CD4-positive, CD25-positive, alpha-beta regulatory T cell (primary cell): ENCODE results near the gene SLC7A1. TPM values are rescaled to one million over a fixed set of nuclear protein-coding genes. Genes with fewer than 3 reads are reported as not detected.

Experiments
- ATAC-seq, 2 donors: fragments of 150-1000 bp; cut with Tn5 transposase; one replicate each; pipeline ENCODE4 v1.10.0; 2021; ENCODE audit warnings: low read depth in 2 of 2, moderate number of reproducible peaks in 2 of 2, moderate library complexity in 1 of 2
- DNase-seq, 3 donors: peaks; one replicate each; pipeline versions ENCODE4 v3.0.0 to v3.0.0-alpha.2; 2012 to 2022; ENCODE audit warnings: mixed read lengths in 1 of 3
- H3K27ac ChIP-seq: one replicate; pipeline ENCODE4 v1.7.0; 2013; ENCODE audit warnings: mild to moderate bottlenecking, low read length; ENCODE audit not compliant: insufficient read depth, poor library complexity, severe bottlenecking
- H3K27me3 ChIP-seq: one replicate; pipeline ENCODE4 v1.7.0; 2013; ENCODE audit warnings: low read length; ENCODE audit not compliant: control insufficient read depth, insufficient read depth
- H3K36me3 ChIP-seq: one replicate; pipeline ENCODE4 v1.7.0; 2013; ENCODE audit warnings: mild to moderate bottlenecking, low read length, moderate library complexity; ENCODE audit not compliant: control insufficient read depth, insufficient read depth
- H3K4me1 ChIP-seq: 2 replicates; pipeline ENCODE4 v1.7.0; 2013; ENCODE audit warnings: mild to moderate bottlenecking, low read length; ENCODE audit not compliant: insufficient read depth, control insufficient read depth, poor library complexity, severe bottlenecking
- H3K4me3 ChIP-seq: one replicate; pipeline ENCODE4 v1.7.0; 2013; ENCODE audit warnings: low read depth, mild to moderate bottlenecking, low read length, moderate library complexity
- H3K9me3 ChIP-seq, 2 experiments: 1 replicate in 1 of 2; 2 replicates in 1 of 2; pipeline ENCODE4 v1.7.0; 2013; ENCODE audit warnings: low read length in 2 of 2, mild to moderate bottlenecking in 1 of 2, moderate library complexity in 1 of 2; ENCODE audit not compliant: control insufficient read depth in 2 of 2
- H3K27ac Mint-ChIP-seq, 3 donors: one replicate each; pipeline ENCODE4 v1.8.0; 2020 to 2022; ENCODE audit warnings: mild to moderate bottlenecking in 3 of 3, mixed read lengths in 3 of 3, moderate library complexity in 2 of 3
- H3K27me3 Mint-ChIP-seq: one replicate; pipeline ENCODE4 v1.8.0; 2022; ENCODE audit warnings: mild to moderate bottlenecking, mixed read lengths
- H3K36me3 Mint-ChIP-seq: one replicate; pipeline ENCODE4 v1.8.0; 2020; ENCODE audit warnings: mixed read lengths
- H3K4me1 Mint-ChIP-seq, 4 donors: one replicate each; pipeline ENCODE4 v1.8.0; 2020 to 2022; ENCODE audit warnings: mixed read lengths in 4 of 4, mild to moderate bottlenecking in 1 of 4
- H3K4me3 Mint-ChIP-seq, 4 donors: one replicate each; pipeline ENCODE4 v1.8.0; 2020 to 2022; ENCODE audit warnings: mild to moderate bottlenecking in 4 of 4, mixed read lengths in 4 of 4, moderate library complexity in 3 of 4
- H3K9me3 Mint-ChIP-seq, 7 donors: one replicate each; pipeline ENCODE4 v1.8.0; 2020 to 2022; ENCODE audit warnings: mixed read lengths in 7 of 7, mild to moderate bottlenecking in 3 of 7, moderate library complexity in 2 of 7
- polyA plus RNA-seq, 4 donors: library from polyadenylated mRNA; unstranded; fragments of 300-500 nt; fragmentation: Illumina TruSeq; gene quantifications; one replicate each; pipeline ENCODE4 v1.2.3, GENCODE V29; 2021
- total RNA-seq: library from RNA; stranded (reverse); gene quantifications from one replicate; pipeline ENCODE4 v1.2.3, GENCODE V29; 2022

The SLC7A1 gene
- total and polyA plus RNA-seq, 5 donors from 2014 or later, result 3.6 to 29.9 (median 5.2) TPM

- Histone ChIP-seq H3K4me3 (no peak overlapping the region), H3K36me3 (peaks cover 43% of the 10 kb centered on the region), H3K27ac (no peak overlapping the region), H3K27me3 (no peaks in the 10 kb centered on the region), H3K9me3 (no peaks in the 10 kb centered on the region), H3K4me1 (no peaks in the 10 kb centered on the region)
- no peak overlapping the region for H3K27ac Mint-ChIP-seq
- ATAC-seq, result no peak
- H3K4me1 Mint-ChIP-seq, result peaks cover 0 to 2% (median 0%) of the 10 kb centered on the region in 4 donors
- no peak overlapping the region for H3K4me3 Mint-ChIP-seq
- DNase-seq, result no peak
- H3K36me3 Mint-ChIP-seq, result peaks cover 37% of the 10 kb centered on the region
- H3K27me3 Mint-ChIP-seq, result no peaks in the 10 kb centered on the region
- H3K9me3 Mint-ChIP-seq, result no peaks in the 10 kb centered on the region
Observed at GRCh38 chr13:29513981-29514719, 81.3 kb downstream of the SLC7A1 start.

DNA sequence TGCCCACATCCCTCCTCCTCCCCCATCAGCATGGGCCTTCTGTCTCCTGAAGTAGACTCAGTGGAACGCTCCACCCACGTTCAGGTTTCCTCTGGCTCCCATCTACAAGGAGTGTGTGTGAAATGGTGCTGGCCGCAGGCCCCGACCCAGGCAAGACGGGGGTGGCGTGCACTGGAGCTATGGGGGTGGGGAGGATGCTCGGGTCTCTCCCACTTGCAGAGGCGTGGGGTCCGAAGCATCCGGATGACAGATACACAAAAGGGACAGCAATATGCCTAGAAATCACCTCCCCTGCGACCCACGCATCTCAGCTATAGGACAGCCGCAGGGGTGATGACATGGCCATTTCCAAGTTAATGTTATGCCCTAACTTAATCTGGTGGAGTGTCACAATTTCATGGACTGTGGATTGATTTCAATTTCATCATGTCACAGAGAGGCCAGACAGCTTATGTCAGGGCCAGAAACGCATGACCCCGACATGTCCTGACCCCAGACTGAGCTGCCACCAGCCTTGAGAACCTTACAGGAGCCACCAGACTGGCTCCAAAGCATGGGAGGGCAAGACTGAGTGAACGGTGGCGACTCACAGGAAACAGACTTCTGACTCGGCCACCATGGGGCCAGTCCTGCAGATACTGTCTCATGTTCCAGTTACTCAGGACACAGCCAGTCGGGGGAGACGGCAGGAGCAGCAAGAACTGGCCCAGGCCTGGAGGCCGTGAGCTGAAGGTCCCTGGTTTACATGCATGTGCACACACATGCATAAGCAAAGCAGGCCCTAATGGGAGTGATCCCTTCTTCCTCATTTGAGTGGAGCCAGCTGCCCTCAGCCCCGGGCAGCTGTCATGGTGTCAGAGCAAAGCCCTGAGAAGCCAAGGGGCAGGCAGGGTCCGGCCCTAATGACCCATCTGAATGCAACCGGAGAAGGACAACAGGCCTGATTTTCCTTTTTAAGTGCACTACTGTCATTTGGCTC, 82.2 kb downstream of the SLC7A1 start:
- Mint-ChIP-seq H3K9me3 (no peaks in the 10 kb centered on the region), H3K27ac (peak overlapping the region in 2 of 3 donors; percentile 5 to 80), H3K27me3 (no peaks in the 10 kb centered on the region), H3K4me1 (peaks cover 0 to 2% (median 0%) of the 10 kb centered on the region in 4 donors), H3K4me3 (no peak overlapping the region), H3K36me3 (peaks cover 35% of the 10 kb centered on the region)
- Histone ChIP-seq H3K4me1 (no peaks in the 10 kb centered on the region), H3K4me3 (no peak overlapping the region), H3K9me3 (no peaks in the 10 kb centered on the region), H3K36me3 (peaks cover 35% of the 10 kb centered on the region), H3K27me3 (no peaks in the 10 kb centered on the region), H3K27ac (no peak overlapping the region)
- DNase-seq (no peak), ATAC-seq (no peak)

- Histone ChIP-seq H3K27me3 (no peaks in the 10 kb centered on the region), H3K27ac (no peak overlapping the region), H3K9me3 (no peaks in the 10 kb centered on the region), H3K36me3 (peaks cover 22% of the 10 kb centered on the region), H3K4me3 (no peak overlapping the region), H3K4me1 (no peaks in the 10 kb centered on the region)
- Mint-ChIP-seq H3K27ac (peak overlapping the region in 1 of 3 donors; percentile 57), H3K4me1 (peaks cover 0 to 2% (median 0%) of the 10 kb centered on the region in 4 donors), H3K27me3 (no peaks in the 10 kb centered on the region), H3K36me3 (peaks cover 28% of the 10 kb centered on the region), H3K4me3 (no peak overlapping the region), H3K9me3 (no peaks in the 10 kb centered on the region)
- ATAC-seq (no peak), DNase-seq (no peak)
Observed at GRCh38 chr13:29511980-29512379, 83.5 kb downstream of the SLC7A1 start.

DNA sequence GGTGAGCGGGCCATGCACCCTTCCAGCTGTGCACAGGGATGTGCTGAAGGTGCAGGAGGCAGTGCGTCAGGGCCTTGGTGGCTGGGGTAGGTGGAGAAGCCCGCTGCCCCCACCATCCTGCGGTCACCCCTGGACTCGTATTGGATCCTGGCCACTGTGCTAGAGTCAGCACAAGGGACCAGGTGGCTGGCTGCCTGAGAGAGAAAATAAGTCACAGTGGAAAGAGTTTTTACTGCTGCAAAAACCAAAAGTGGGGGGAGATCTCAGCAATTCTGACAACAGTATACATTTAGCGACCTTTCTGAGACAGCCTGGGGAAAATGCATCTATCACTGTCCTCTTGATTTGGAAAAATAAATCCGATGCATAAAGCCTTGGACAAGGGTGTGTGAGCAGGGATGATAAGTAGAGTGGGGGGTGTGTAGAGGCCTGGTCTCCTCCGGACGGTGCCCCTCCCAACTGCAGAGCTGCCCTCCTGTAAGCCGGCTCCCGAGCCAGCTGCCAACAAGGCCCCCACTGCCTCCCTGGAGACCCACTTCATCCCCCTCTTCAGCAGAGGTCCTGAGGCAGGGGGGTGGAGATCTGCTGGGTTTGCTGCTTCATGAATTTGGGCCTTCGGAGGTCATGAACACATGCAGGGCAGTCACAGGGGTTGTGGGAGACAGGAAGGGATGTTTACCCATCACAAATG, 84.2 kb downstream of the SLC7A1 start:
- Histone ChIP-seq H3K9me3 (no peaks in the 10 kb centered on the region), H3K36me3 (peaks cover 14% of the 10 kb centered on the region), H3K27ac (no peak overlapping the region), H3K4me3 (no peak overlapping the region), H3K27me3 (no peaks in the 10 kb centered on the region), H3K4me1 (no peaks in the 10 kb centered on the region)
- no peak overlapping the region for H3K4me3 Mint-ChIP-seq
- peaks cover 24% of the 10 kb centered on the region for H3K36me3 Mint-ChIP-seq
- H3K4me1 Mint-ChIP-seq, result peaks cover 0 to 2% (median 0%) of the 10 kb centered on the region in 4 donors
- DNase-seq, result no peak
- no peaks in the 10 kb centered on the region for H3K9me3 Mint-ChIP-seq
- H3K27ac Mint-ChIP-seq, result peak overlapping the region in 2 of 3 donors; percentile 20 to 57
- no peaks in the 10 kb centered on the region for H3K27me3 Mint-ChIP-seq
- ATAC-seq, result no peak

GRCh38 chr13:29510651-29511084, 84.8 kb downstream of the SLC7A1 start:
- Histone ChIP-seq H3K36me3 (peaks cover 12% of the 10 kb centered on the region), H3K4me3 (no peak overlapping the region), H3K27me3 (no peaks in the 10 kb centered on the region), H3K4me1 (no peaks in the 10 kb centered on the region), H3K9me3 (no peaks in the 10 kb centered on the region), H3K27ac (no peak overlapping the region)
- ATAC-seq (no peak), DNase-seq (no peak)
- H3K27ac Mint-ChIP-seq, result peak overlapping the region in 1 of 3 donors; percentile 41
- peaks cover 19% of the 10 kb centered on the region for H3K36me3 Mint-ChIP-seq
- no peaks in the 10 kb centered on the region for H3K27me3 Mint-ChIP-seq
- H3K9me3 Mint-ChIP-seq, result no peaks in the 10 kb centered on the region
- H3K4me3 Mint-ChIP-seq, result no peak overlapping the region
- H3K4me1 Mint-ChIP-seq, result peaks cover 0 to 2% (median 0%) of the 10 kb centered on the region in 4 donors

- no peak for ATAC-seq
- Mint-ChIP-seq H3K9me3 (no peaks in the 10 kb centered on the region), H3K27me3 (peaks cover under 1% of the 10 kb centered on the region), H3K27ac (peak overlapping the region in 1 of 3 donors; percentile 41), H3K36me3 (peaks cover 17% of the 10 kb centered on the region), H3K4me3 (no peak overlapping the region), H3K4me1 (peaks cover 0 to 2% (median 0%) of the 10 kb centered on the region in 4 donors)
- peaks cover 9% of the 10 kb centered on the region for H3K36me3 ChIP-seq
- H3K9me3 ChIP-seq, result no peaks in the 10 kb centered on the region
- H3K4me3 ChIP-seq, result no peak overlapping the region
- H3K27me3 ChIP-seq, result no peaks in the 10 kb centered on the region
- no peak overlapping the region for H3K27ac ChIP-seq
- DNase-seq, result no peak
- no peaks in the 10 kb centered on the region for H3K4me1 ChIP-seq
Observed at GRCh38 chr13:29509999-29510589, 85.4 kb downstream of the SLC7A1 start.

DNA sequence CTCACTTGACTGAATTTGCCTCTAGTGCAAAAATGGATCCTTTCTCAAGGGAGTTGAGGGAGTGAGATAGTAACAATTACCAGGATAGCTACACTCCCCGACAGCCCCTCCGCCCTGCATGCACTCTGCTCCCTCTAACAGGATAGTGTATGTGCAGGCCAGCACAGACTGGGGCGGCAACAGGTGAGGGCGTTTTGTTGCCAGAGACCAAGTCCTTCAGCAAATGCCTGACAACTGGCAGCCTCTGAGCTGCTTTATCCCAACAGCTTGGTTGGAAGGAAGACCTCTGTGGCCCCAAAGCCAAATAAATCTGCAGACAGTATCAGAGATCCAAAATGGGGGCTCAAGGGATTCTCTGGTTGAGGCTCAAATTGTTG, 86.6 kb downstream of the SLC7A1 start:
- Mint-ChIP-seq H3K27ac (peak overlapping the region in 1 of 3 donors; percentile 42), H3K36me3 (peaks cover 15% of the 10 kb centered on the region), H3K27me3 (peaks cover 4% of the 10 kb centered on the region), H3K4me1 (peaks cover 0 to 2% (median 0%) of the 10 kb centered on the region in 4 donors), H3K9me3 (no peaks in the 10 kb centered on the region), H3K4me3 (no peak overlapping the region)
- Histone ChIP-seq H3K27ac (no peak overlapping the region), H3K36me3 (peaks cover 7% of the 10 kb centered on the region), H3K4me1 (no peaks in the 10 kb centered on the region), H3K4me3 (no peak overlapping the region), H3K27me3 (no peaks in the 10 kb centered on the region), H3K9me3 (no peaks in the 10 kb centered on the region)
- ATAC-seq (no peak), DNase-seq (no peak)
